MV-4-11 (cell line): ENCODE data around the gene MPND.
"Not testable (repeated sequence)": the region's sequence is repeated elsewhere in the genome, so short reads cannot be mapped to it uniquely, and the experiment has no call there.

Experiments
- DNase-seq: peaks from one replicate; lab custom pipeline; 2025; lab: John Stamatoyannopoulos, UW

The MPND gene

GRCh38 chr19:4349225-4349624 lies 5.9 kb downstream of the MPND start:
- not testable (repeated sequence) for DNase-seq

DNA sequence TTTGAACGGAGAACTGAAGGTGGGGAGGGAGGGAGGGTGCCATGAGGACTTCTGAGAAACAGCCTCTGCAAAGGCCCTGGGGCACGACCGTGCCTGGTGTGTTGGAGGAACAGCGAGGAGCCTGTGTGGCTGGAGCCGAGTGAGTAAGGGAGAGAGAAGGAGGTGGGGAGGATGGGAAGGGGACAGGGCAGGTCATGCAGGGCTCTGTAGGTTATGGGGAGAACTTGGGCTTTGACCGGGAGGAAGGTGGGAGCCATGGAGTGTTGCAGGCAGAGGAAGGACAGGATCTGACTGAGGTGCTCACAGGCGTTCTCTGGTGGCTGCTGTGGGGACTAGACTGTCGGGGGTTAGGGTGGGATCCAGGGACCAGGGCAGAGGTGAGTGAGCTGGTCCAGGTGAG lies 6.7 kb downstream of the MPND start:
- DNase-seq = no peak

GRCh38 chr19:4350726-4351125 lies 7.4 kb downstream of the MPND start:
- no peak for DNase-seq

GRCh38 chr19:4352701-4353121 lies 9.3 kb downstream of the MPND start:
- DNase-seq = no peak

GRCh38 chr19:4354282-4354681 lies 10.9 kb downstream of the MPND start:
- no peak for DNase-seq

- DNase-seq = no peak
Observed at GRCh38 chr19:4354897-4355296, 11.5 kb downstream of the MPND start.

DNA sequence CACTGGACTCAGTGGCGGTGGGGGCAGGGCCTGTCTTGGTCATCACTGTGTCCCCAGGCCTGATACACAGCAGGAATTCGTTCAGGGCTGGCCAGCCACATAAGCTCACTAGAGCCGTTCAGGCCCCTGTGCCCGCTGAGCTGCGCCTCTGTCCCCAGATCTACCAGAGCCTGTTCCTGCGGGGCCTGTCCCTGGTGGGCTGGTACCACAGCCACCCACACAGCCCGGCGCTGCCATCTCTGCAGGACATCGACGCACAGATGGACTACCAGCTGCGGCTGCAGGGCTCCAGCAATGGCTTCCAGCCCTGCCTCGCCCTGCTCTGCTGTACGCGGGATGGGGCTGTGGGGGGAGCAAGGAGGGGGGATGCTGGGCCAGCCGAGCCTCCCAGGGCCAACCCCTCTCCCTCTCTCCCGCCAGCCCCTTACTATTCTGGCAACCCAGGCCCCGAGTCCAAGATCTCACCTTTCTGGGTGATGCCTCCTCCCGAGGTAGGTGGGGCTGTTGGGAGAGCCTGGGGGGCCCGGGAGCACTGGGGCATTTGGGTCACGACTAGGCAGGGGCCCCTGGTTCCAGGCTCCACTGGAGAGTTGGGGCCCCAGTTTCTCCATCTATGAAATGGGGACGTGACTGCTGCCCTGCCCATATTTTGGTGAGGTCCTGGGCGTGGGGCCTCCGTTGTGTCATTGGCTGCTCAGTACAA lies 13.9 kb downstream of the MPND start:
- DNase-seq = no peak

DNA sequence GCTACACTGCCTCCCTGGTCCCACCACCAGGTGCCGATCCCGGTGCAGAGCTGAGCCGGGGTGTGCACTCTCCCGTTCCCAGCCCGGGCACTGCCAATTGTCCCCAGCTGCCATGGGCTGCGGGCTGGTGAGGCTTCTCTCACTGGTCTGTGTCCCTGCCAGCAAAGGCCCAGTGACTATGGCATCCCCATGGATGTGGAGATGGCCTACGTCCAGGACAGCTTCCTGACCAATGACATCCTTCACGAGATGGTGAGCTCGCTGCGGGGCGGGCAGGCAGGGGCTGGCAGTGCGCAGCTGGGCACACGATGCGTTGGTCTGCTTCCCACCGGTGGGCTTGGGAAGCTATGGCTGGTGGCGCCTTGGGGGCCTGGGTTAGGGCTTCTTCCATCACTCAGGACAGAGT lies 14.6 kb downstream of the MPND start:
- no peak for DNase-seq

DNA sequence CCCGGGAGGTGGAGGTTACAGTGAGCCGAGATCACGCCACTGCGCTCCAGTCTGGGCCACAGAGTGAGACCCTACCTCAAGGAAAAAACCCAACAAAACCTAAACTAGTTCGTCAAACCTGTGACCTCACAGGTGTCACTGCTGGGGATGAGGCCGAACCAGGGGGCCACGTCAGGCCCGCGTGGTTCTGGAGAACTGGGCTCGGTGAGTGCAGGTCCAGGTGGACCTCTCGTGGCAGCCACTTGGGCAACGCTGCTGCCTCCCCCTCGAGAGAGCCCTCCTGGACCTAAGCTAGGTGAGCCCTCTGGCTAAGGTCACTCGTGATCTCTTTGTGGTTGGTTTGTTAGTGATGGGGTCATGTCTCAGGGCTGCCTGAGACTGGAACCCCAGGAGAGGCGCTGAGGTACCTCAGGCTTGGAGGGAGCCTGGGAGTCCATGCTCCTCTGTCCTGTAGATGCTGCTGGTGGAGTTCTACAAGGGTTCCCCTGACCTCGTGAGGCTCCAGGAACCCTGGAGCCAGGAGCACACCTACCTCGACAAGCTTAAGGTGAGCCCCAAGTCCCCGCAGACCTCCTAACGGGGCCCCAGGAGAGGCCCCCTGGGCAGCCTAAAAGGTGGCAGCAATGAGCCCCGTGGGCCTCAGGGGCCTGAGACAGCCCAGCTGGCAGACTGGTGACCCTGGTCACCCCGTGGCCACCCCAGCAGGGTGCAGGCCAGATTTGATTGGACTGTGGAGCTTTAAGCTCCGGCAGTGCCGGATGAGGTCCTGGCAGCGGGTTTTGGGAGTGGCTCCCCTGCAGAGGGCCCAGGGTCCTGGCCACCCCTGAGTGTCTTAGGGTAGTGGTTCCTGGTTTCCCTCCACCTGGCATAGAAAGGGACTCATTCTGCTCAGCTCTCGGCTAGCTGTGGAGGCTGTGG lies 15.6 kb downstream of the MPND start:
- no peak for DNase-seq

DNA sequence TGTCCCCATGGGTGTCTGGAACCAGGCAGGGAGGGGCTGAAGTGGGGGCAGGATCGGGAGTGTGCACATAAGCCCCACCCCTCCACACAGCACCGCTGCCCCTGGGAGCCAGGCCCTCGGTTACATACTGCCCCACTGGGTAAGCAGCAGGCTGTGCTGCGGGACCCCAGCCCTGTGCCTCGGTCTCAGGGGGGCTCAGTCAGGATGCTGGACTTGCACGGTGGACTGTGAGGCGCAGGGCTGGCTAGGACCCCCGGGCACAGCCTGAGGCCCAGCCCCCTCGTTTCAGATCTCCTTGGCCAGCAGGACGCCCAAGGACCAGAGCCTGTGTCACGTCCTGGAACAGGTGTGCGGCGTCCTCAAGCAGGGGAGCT lies 16.3 kb downstream of the MPND start:
- DNase-seq = no peak

GRCh38 chr19:4360081-4360569 lies 16.8 kb downstream of the MPND start:
- no peak for DNase-seq

DNA sequence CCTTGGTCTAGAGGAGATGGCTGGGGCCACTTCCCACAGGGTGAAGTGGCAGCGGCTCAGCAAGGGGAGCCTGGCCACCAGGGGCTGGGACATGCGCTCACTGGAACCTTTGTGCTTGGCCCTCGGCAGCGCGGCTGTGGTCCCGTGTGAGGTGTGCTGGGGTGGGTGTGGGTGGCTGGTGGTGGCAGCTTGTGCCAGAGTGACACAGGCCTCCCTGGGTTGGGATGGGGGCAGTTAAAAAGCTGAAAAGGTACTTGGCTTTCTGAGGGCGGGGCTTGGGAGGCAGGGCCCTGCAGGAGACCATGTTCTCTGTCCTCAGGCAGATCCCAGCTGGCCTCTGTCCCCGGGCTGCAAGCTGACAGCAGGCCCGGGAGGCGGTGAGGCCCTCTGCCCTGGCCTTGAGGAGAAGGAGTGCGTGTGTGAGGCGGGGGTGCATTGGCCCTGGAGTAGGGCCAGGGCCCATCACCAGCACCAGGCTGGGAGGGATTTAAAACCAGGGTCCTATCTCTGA lies 17.3 kb downstream of the MPND start:
- no peak for DNase-seq

- no peak for DNase-seq
Observed at GRCh38 chr19:4361152-4362046, 18.0 kb downstream of the MPND start.

GRCh38 chr19:4362101-4362828 lies 18.9 kb downstream of the MPND start:
- DNase-seq = no peak

DNA sequence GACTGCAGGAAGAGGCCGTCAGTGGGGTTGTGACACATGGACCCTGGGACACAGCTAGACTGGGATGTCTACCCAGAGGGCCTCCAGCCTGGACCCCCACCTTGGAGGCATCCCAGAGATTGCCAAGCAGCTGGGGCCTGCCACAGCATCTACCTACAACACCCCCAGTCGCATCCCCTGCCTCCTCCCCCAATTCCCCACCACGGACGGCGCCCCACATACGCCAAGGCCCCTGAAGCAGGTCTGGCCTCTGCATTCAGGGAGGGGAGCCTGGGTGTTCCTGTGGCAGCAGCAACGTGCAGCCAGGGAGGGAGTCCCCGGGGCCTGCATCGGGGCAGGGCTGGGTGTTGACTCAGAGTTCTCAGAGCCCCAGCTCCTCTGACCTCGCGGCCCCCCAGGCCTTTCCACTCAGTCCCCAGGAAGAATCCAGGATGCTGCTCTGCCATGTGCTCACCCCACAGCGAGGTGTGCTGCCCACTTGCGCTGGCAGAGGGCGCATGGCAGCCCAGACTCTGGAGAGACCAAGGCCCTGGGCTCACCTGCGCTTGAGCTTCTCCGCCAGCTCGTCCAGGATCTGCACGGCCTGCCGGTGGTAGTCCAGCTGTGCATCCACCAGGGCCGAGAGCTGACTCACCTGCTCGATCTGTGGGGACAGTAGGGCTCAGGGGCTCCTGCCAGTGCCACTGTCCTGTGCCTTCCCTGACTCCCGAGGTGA lies 19.6 kb downstream of the MPND start:
- DNase-seq = no peak

DNA sequence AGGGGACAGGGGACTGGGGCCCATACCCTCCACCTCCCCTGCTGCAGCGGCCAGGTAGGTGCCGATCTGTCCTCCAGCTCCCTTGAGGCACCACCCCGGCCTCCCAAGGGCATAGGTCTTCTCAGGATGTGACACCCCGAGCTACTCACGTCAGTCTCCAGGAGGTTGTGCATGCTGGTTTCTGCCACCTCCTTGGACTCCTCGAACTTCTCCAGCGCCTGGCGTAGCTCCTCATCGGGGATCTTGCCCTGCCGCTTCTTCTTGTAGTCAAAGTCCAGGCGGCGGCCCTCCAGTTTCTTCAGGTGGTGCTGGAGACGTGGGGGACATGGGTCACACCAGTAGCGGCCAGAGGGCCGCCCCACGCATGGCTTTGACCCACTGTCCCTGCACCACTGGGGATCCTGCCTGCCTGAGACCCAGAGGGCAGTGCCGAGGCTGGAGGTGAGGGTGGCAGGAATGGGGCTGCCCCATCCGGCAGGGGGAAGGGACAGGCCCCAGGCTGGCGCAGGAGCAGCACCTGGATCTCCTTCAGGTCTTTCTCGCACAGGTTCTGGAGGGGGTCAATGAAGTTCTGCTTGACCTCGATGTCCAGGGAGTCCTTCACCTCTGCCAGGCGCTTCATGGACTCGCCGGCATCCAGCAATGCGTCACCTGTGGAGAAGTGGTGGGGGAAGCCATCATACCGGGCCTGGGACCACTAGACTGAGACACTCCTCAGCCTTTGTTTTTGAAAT lies 20.4 kb downstream of the MPND start:
- no peak for DNase-seq

GRCh38 chr19:4365341-4365740 lies 22.0 kb downstream of the MPND start:
- no peak for DNase-seq

DNA sequence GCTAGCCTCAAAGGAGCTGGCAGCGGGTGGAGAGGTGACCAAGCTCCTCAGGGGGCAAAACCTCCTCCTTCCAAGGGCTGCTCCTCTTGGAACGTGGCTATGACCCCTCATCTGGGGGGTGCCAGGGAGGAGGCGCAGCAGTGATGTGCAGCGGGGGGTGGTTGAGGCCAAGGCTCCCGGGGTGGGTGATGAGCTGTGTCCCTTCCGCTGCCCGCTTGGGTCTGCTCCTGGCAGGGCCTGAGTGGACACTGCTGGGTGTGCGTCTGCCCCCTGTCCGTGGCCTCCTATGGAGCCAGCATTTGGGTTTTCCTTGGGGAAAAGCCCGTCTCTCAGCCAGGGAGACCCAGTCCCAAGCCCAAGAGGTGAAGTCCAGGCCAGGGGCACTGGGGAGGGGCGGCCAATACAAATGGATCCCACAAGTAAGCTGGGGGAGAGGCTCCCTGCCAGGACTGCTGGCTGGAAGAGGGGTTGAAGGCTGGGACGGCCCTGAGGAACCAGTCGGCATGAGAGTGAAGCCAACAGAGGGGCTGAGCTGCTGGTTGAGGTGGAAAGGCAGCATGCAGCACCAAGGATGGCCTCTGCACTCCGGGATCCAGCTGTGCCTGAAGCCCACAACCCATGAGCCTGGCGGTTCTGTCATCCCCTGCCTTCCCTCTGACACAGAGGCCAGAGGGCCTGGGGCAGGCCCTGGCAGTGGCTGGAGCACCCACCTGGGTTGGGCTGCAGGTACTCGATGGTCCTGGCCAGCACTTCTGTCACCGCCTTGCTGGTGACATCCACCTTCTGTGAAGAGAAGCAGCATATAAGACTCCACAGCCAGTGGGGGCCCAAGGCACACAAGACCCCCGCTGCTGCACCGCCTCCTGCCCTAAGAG lies 22.7 kb downstream of the MPND start:
- DNase-seq = no peak
